WI38 (cell line): ENCODE measurements around the gene BASP1.
A peak's percentile ranks its signal among the peaks of the same experiment; 100 is the strongest.

Experiments used
- H3K4me3 ChIP-seq: 2 replicates; pipeline ENCODE4 v1.5.1; 2011; ENCODE audit warnings: low read depth, mild to moderate bottlenecking, control low read depth, low read length
- TF ChIP-seq, protein P1 (sequence below): IDR thresholded peaks from 2 replicates; pipeline ENCODE4 v1.5.1; 2012; ENCODE audit warnings: low read depth, mild to moderate bottlenecking, control low read depth, low read length

Gene BASP1

DNA sequence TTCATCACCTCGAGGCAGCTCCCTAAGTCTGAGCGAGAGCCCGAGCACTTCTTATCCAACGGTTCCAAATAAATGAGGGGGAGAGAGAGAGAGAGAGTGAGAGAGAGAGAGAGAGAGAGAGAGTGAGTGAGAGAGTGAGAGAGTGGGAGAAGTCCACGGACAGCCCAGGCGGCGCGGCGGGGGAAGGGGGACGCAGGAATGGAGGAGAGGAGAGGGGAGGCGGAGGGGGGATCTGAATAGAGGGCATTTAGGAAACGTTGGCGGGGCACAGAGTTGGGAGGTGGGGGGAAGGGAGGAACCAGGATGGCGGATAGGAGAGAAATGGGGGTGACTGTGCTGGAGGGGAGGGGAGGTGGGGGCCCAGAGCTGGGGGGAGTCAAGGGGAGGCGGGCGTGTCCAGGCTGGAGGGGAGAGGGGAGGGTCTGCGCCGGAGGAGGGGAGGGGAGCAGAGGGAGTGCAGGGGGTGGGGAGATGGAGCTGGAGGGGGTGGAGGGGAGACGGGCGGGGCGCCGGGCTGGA, 398 bp upstream of the BASP1 start:
- TF ChIP-seq, protein P1, sequence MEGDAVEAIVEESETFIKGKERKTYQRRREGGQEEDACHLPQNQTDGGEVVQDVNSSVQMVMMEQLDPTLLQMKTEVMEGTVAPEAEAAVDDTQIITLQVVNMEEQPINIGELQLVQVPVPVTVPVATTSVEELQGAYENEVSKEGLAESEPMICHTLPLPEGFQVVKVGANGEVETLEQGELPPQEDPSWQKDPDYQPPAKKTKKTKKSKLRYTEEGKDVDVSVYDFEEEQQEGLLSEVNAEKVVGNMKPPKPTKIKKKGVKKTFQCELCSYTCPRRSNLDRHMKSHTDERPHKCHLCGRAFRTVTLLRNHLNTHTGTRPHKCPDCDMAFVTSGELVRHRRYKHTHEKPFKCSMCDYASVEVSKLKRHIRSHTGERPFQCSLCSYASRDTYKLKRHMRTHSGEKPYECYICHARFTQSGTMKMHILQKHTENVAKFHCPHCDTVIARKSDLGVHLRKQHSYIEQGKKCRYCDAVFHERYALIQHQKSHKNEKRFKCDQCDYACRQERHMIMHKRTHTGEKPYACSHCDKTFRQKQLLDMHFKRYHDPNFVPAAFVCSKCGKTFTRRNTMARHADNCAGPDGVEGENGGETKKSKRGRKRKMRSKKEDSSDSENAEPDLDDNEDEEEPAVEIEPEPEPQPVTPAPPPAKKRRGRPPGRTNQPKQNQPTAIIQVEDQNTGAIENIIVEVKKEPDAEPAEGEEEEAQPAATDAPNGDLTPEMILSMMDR: no peak
- H3K4me3 ChIP-seq: peak overlapping the region; percentile 59

DNA sequence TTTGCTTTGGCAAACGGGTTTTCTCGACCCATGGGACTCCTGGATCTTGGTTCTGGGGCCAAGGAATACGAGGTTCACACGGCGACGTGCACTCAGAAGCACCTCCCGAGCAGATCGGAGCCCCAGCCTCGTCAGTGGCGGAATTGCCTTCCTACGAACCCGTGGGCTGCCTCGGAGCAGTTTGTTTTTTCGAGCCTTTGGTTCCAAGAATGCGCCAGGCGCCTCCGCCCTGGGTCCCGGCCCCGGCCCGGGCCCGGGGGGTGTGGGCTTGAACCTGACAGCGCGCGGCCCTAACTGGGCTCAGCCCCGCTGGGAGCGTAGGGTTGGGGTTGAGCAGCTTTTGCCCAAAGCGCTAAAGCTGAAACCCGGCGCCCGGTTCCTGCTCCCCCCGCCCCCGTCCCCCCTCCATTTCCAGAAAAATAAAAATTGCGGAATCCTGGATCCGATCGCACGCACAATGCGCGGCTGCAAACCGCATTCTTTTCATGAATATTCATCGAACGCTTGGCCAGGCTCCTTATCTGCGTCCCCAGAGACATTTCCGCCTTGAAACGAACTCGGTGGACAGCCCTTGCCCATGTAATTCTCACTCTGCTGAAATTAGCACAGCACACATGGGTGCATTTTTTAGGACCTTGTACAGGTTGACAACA, 1.0 kb downstream of the BASP1 start:
- TF ChIP-seq, protein P1: no peak
- H3K4me3 ChIP-seq: peak overlapping the region; percentile 77

DNA sequence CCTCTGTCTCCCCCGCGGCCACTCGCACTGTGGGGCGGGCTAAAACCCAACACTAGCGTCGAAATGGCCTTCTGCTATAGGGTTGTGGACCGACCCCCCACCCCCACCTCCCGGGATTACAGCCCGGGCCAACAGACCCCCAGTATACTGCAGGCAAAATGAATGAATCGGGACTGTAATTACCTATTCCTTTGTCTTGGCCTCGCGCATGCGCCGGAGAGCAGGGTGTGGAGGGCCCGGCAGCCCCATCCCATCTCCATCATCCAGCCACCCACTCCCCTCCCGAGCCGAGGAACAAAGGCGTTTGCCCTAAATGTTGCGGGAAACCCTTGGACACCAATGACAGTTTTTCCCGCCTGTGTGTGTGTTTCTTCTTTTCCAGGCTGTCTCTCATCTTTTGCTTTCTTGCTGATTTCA, 1.6 kb downstream of the BASP1 start:
- peak overlapping the region; percentile 77 for H3K4me3 ChIP-seq
- TF ChIP-seq, protein P1: no peak

DNA sequence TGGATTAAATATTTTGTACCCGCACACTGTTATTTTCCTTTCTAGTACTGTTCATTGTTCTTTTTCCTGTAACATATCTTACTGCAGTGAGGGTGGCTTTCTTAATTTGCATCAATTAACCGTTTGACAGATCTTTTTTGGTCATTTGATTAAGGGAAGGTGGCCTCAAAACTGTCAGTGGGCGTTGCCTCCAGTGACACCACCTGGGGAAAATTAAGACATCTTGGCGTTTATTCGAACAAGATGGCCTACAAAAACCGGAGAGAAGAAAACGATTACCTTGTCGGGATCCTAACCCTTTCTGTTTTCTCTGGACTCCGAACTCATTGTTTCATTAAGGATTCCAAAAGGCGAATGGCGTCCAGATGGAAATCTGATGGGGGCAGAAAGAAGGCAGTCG, 2.0 kb downstream of the BASP1 start:
- H3K4me3 ChIP-seq: peak overlapping the region; percentile 77
- TF ChIP-seq, protein P1: no peak

DNA sequence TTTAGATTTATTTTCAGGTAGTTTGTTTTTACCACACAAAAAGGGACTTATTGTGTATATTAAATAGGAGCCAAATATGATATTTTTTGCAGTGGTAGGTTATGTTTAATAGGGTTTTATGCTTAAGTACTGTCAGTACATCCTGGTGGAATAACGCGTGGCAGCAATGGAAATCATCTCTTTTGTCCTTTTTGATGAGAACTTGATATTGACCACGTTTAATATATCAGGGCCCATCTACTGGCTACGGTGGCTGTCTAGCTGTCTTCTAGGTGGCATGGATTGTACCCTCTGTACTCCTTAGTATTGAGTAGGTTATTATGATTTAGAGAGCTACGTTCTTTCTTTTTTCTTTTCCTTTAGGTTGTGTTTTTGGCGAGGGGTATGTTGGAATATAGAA, 2.6 kb downstream of the BASP1 start:
- TF ChIP-seq, protein P1: no peak
- peak overlapping the region; percentile 77 for H3K4me3 ChIP-seq

DNA sequence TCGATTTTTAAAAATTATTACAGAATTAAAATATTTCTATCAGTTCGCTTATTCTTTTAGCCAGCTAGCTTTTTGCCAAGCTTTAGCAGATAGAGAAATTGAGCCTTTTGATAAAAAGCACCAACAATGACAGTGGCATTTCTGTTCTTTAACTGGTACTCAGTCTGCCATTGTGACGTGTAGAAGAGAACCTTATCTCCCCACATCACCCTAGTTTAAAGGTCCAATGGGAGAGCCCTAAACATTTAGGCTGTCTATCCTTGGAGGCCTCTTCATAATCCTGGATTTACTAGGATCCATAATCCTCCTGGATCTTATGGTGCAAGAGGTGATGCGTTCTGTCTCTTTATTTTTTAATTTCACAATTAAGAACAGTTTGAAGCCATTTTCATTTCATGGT, 3.0 kb downstream of the BASP1 start:
- H3K4me3 ChIP-seq: no peak overlapping the region
- TF ChIP-seq, protein P1: no peak

DNA sequence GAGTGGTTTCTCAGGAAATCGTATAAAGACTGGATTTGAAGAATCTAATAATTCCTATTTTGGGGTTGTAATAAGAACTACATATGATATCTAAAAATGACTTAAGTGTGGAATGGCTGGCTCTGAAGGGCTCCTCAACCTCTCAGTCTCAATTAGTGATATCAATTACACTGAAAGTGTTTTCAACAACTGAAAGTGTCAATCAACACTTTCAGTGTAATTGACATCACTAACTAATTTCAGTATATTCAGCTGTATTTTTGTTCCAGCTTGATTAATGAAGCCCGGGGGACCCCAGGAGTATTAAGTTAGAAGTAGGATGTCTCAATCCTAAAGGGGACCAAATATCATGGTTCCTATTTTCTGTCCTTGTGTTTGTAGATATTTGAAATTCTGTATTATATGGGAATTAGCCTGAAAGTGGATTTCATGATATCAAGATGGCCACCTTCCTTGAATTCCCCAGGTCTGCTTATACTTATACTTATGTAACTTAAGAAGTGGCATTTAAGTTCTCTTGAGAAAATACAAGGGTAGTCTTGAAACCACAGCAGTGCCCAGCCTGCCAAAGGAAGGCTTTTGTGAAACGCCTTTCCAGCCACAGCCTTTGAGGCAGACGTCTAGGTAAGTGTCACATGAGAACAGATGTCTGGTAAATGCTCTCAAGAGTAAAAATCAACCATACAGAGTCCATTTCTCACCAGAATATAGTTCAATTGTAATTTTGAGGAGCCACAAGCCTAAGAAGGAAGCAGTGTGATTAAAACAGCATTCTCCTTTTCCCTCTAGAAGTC, 4.6 kb downstream of the BASP1 start:
- H3K4me3 ChIP-seq: 0 out of 2 replicates have a peak overlapping the region, but pooled peaks have one; percentile 6
- TF ChIP-seq, protein P1: no peak
